ENCODE measurements around the gene LNPK. TPM values are rescaled to one million over a fixed set of nuclear protein-coding genes. Genes with fewer than 3 reads are reported as not detected.
"Not testable (repeated sequence)": the region's sequence is repeated elsewhere in the genome, so short reads cannot be mapped to it uniquely, and the experiment has no call there.

Gene LNPK
- total RNA-seq, 1 donor from 2014 or later: 28.7 TPM

GRCh38 chr2:175990099-175990498 is 12.0 kb downstream of the LNPK start:
- Histone ChIP-seq H3K27me3 (no peaks in the 10 kb centered on the region), H3K4me3 (no peak overlapping the region), H3K9me3 (no peaks in the 10 kb centered on the region), H3K4me1 (no peaks in the 10 kb centered on the region), H3K36me3 (peaks cover 23% of the 10 kb centered on the region), H3K27ac (no peak overlapping the region)
- ATAC-seq: no peak
- intact Hi-C loops (cut with DNase I): no loop called here
- no peak for DNase-seq
- TF ChIP-seq CTCF (IDR thresholded peaks at IDR 0.05): no peak

- DNase-seq; intact Hi-C loops (cut with DNase I); H3K4me3 ChIP-seq; H3K27ac ChIP-seq; H3K4me1 ChIP-seq; H3K27me3 ChIP-seq; ATAC-seq; H3K9me3 ChIP-seq: not testable (repeated sequence)
- H3K36me3 ChIP-seq: peaks cover 29% of the 10 kb centered on the region
These were observed 14.9 kb downstream of the LNPK start for GRCh38 chr2:175987126-175987525.

DNA sequence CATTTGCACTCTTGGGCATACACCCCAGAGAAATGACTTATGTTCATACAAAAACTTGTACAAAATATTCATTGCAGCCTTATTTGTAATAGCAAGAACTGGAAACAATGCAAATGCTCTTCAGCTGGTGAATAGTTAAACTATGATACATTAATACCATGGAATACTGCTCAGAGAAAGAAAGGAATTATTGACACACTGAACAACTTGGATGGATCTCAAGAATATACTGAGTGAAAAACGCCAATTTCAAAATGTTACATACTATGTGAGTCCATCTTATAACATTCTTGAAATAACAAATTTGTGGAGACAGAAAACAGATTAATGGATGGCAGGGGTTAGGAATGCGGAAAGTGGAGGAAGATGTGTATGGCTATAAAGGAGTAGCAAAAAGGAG is 17.2 kb downstream of the LNPK start:
- H3K36me3 ChIP-seq: peaks cover 7% of the 10 kb centered on the region
- no peaks in the 10 kb centered on the region for H3K9me3 ChIP-seq
- no peaks in the 10 kb centered on the region for H3K4me1 ChIP-seq
- ATAC-seq: no peak
- H3K27ac ChIP-seq: no peak overlapping the region
- intact Hi-C loops (cut with DNase I): no loop called here
- no peak for TF ChIP-seq CTCF (IDR thresholded peaks at IDR 0.05)
- DNase-seq: no peak
- H3K27me3 ChIP-seq: no peaks in the 10 kb centered on the region
- no peak overlapping the region for H3K4me3 ChIP-seq

GRCh38 chr2:175981551-175981950 is 20.5 kb downstream of the LNPK start:
- DNase-seq: no peak
- H3K36me3 ChIP-seq: peaks cover 17% of the 10 kb centered on the region
- no peaks in the 10 kb centered on the region for H3K27me3 ChIP-seq
- no peak overlapping the region for H3K27ac ChIP-seq
- H3K4me1 ChIP-seq: no peaks in the 10 kb centered on the region
- ATAC-seq: no peak
- intact Hi-C loops (cut with DNase I): no loop called here
- H3K4me3 ChIP-seq: no peak overlapping the region
- no peak for TF ChIP-seq CTCF (IDR thresholded peaks at IDR 0.05)
- no peaks in the 10 kb centered on the region for H3K9me3 ChIP-seq

GRCh38 chr2:175976391-175977157 is 25.5 kb downstream of the LNPK start:
- H3K27ac ChIP-seq: no peak overlapping the region
- TF ChIP-seq CTCF (IDR thresholded peaks at IDR 0.05): no peak
- H3K9me3 ChIP-seq: peaks cover 5% of the 10 kb centered on the region
- no peak for ATAC-seq
- H3K4me3 ChIP-seq: no peak overlapping the region
- no peak for DNase-seq
- H3K27me3 ChIP-seq: no peaks in the 10 kb centered on the region
- no peaks in the 10 kb centered on the region for H3K4me1 ChIP-seq
- H3K36me3 ChIP-seq: peaks cover 19% of the 10 kb centered on the region
- intact Hi-C loops (cut with DNase I): no loop called here

- no peak for TF ChIP-seq CTCF (IDR thresholded peaks at IDR 0.05)
- no peak overlapping the region for H3K27ac ChIP-seq
- no peaks in the 10 kb centered on the region for H3K27me3 ChIP-seq
- intact Hi-C loops (cut with DNase I): no loop called here
- peaks cover 5% of the 10 kb centered on the region for H3K9me3 ChIP-seq
- DNase-seq (no peak), ATAC-seq (no peak)
- no peaks in the 10 kb centered on the region for H3K4me1 ChIP-seq
- H3K36me3 ChIP-seq: peaks cover 14% of the 10 kb centered on the region
- no peak overlapping the region for H3K4me3 ChIP-seq
These were observed 28.7 kb downstream of the LNPK start for GRCh38 chr2:175973373-175973772.

Data from upper lobe of right lung (tissue), 1 donor.